Activated CD4-positive, alpha-beta T cell treated with anti-CD3 and anti-CD28 coated beads for 36 hours (primary cell): ENCODE data around the gene MCEMP1. TPM values are rescaled to one million over a fixed set of nuclear protein-coding genes. Genes with fewer than 3 reads are reported as not detected.
A peak's percentile ranks its signal among the peaks of the same experiment; 100 is the strongest.

Experiments
- ATAC-seq: fragments of 200-7000 bp; cut with Tn5 transposase; one replicate; pipeline ENCODE4 v1.10.0; 2021; ENCODE audit warnings: mild to moderate bottlenecking, moderate library complexity
- CTCF ChIA-PET: fragments of 350-600 bp; sonication (Branson Sonifier 250); formaldehyde crosslinking; loops from one replicate; lab custom pipeline; 2021; ENCODE audit warnings: antibody characterized with exemption; lab: Charles Lee
- POLR2A ChIA-PET: fragments of 350-600 bp; sonication (Branson Sonifier 250); formaldehyde crosslinking; loops from one replicate; lab custom pipeline; 2021; ENCODE audit warnings: antibody characterized with exemption, inconsistent platforms; lab: Charles Lee
- DNase-seq: peaks from one replicate; pipeline ENCODE4 v3.0.0-alpha.2; 2020
- H3K27ac Mint-ChIP-seq: one replicate; pipeline ENCODE4 v1.8.0; 2021; ENCODE audit warnings: mixed read lengths
- H3K27me3 Mint-ChIP-seq: one replicate; pipeline ENCODE4 v1.8.0; 2021; ENCODE audit warnings: mixed read lengths
- H3K36me3 Mint-ChIP-seq: one replicate; pipeline ENCODE4 v1.8.0; 2021; ENCODE audit warnings: low read depth, mixed read lengths
- H3K4me1 Mint-ChIP-seq: one replicate; pipeline ENCODE4 v1.8.0; 2021; ENCODE audit warnings: mixed read lengths
- H3K4me3 Mint-ChIP-seq: one replicate; pipeline ENCODE4 v1.8.0; 2021; ENCODE audit warnings: mild to moderate bottlenecking, moderate library complexity, mixed read lengths
- H3K9me3 Mint-ChIP-seq: one replicate; pipeline ENCODE4 v1.8.0; 2021; ENCODE audit warnings: low read depth, mixed read lengths
- intact Hi-C, 2 experiments: fragments of 100-400 bp; cut with DNase I in 1 of 2; cut with micrococcal nuclease in 1 of 2; formaldehyde crosslinking; loops; one replicate each; pipeline versions ENCODE4 v1.14.2 to v1.15.1; 2022 to 2024; cut with DNase I, micrococcal nuclease
- total RNA-seq, 2 experiments: library from RNA; stranded (reverse); gene quantifications; one replicate each; pipeline ENCODE4 v1.2.3, GENCODE V29; 2021

MCEMP1 gene
- not detected for total RNA-seq

GRCh38 chr19:7676854-7677253 lies at the start of gene MCEMP1:
Gene MCEMP1 (plus strand): TSS chr19:7677090. CDS start chr19:7677121, 31 bp downstream.
- CTCF ChIA-PET, result interaction anchor here (0.6 to 1.4 kb wide), 3 partner anchors 109 to 218 kb away, joined by 3 to 7 read pairs (median 4); no protein-coding TSS in a partner anchor
- Mint-ChIP-seq H3K36me3 (peaks cover 3% of the 10 kb centered on the region), H3K27me3 (peaks cover 25% of the 10 kb centered on the region), H3K9me3 (no peaks in the 10 kb centered on the region), H3K4me3 (no peak within 1 kb of the TSS), H3K27ac (no peak within 1 kb of the TSS), H3K4me1 (peaks cover 51% of the 10 kb centered on the region)
- POLR2A ChIA-PET, result interaction anchor here (0.5 kb wide), 1 partner anchor 895 kb away, joined by 3 read pairs; no protein-coding TSS in a partner anchor
- no peak for ATAC-seq
- intact Hi-C loops, result no loop called here
- no peak for DNase-seq

DNA sequence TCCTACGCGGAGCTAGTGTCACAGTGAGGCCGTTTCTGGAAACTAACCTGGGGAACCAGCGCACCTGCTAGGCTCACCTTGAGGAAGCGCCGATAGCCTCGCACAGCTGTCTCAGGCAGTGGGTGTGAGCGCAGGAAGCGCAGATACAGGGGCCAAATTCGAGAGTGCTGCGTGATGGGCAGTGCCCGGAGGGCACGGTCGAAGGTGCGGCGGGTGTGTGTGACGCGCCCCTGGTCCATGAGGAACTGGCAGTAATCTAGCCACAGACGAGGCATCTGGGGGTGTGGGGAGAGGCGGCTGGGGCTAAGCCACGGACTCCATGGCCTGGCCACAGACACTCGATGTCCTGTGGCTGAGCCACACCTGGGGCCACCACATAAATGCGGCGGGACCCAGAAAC lies 49.7 kb upstream of the MCEMP1 start:
- Mint-ChIP-seq H3K4me3 (no peak overlapping the region), H3K27me3 (no peaks in the 10 kb centered on the region), H3K36me3 (peaks cover 28% of the 10 kb centered on the region), H3K27ac (no peak overlapping the region), H3K4me1 (peaks cover 32% of the 10 kb centered on the region), H3K9me3 (no peaks in the 10 kb centered on the region)
- ATAC-seq (no peak), DNase-seq (no peak)
- intact Hi-C loops, result loop anchor here in 1 of 2 experiments (5.0 kb wide), 1 partner anchor 1255 kb away; the partner anchor contains the start of gene ALKBH7
- POLR2A ChIA-PET, result interaction anchor here (0.6 kb wide), 2 partner anchors 40 to 277 kb away, joined by 3 to 4 read pairs; partner anchors contain the start of gene MAP2K7
- CTCF ChIA-PET, result interaction anchor here (1.1 kb wide), 1 partner anchor 59 kb away, joined by 3 read pairs; no protein-coding TSS in a partner anchor

GRCh38 chr19:7628589-7629311 lies 48.1 kb upstream of the MCEMP1 start:
- CTCF ChIA-PET, result interaction anchor here (1.2 to 1.9 kb wide), 4 partner anchors 24 to 288 kb away, joined by 4 to 14 read pairs (median 6); partner anchors contain the start of gene TRAPPC5
- no peak for ATAC-seq
- intact Hi-C loops, result loop anchor here (1.0 to 5.0 kb wide), 14 partner anchors 9 to 1256 kb away; partner anchors contain the start of genes STXBP2 (in 2 of the 2), ALKBH7 (in 1 of the 2), MAP2K7 (in 1 of the 2) and MCOLN1 (in 1 of the 2)

DNA sequence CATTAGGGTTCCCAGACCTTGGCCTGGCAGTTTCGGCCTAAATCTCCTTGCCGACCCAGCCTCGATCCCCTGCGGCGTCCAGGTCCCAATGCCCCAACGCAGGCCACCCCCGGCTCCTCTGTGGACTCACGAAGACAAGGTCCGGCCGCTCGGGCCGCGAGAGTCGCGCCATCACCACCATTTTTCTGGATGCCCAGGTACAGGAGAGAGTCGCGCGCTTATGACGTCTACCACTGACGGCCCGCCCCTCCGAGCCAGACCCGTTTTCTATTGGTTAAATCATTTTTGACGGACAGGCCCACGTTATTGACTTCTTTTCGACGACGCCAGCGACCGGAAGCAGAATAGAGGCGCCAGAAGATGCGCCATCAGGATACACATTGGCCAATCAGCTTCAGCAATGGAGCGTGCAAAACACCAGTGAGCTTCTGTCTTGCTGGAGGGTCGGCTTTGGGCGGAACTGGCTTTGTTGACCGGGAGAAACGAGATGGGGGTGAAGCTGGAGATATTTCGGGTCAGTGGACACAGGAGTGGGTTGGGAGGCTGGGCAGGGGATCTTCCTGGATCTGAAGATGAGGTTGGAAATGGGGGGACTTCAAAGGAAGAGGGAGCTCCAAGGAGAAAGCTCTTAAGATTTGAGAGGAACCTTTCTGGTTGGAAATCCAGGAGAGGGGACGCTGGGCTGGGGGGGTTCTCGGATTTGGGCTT lies 47.4 kb upstream of the MCEMP1 start, which contains the start of the genes PET100 and XAB2:
TSS of gene PET100 (plus strand) at position 447 of the 708 bp plus-strand sequence. CDS start at position 488, 41 bp downstream.
TSS of gene XAB2 (minus strand) at position 199 of the 708 bp plus-strand sequence. CDS start at position 181, 18 bp downstream.
- H3K27me3 Mint-ChIP-seq, result no peaks in the 10 kb centered on the region
- ATAC-seq (peak; percentile 99), DNase-seq (peak; percentile 97)
- peak within 1 kb of the TSS; percentile 97 for H3K27ac Mint-ChIP-seq
- POLR2A ChIA-PET, result interaction anchor here (1.0 to 1.2 kb wide), 5 partner anchors 9 to 314 kb away, joined by 3 to 6 read pairs (median 4); partner anchors contain the start of gene TIMM44
- CTCF ChIA-PET, result interaction anchor here (1.2 to 1.9 kb wide), 5 partner anchors 23 to 289 kb away, joined by 4 to 14 read pairs (median 5); partner anchors contain the start of gene TRAPPC5
- peak within 1 kb of the TSS; percentile 88 for H3K4me3 Mint-ChIP-seq
- intact Hi-C loops, result loop anchor here (1.0 to 5.0 kb wide), 14 partner anchors 8 to 1257 kb away; partner anchors contain the start of genes STXBP2 (in 2 of the 2), ALKBH7 (in 1 of the 2), MAP2K7 (in 1 of the 2) and MCOLN1 (in 1 of the 2)
- H3K9me3 Mint-ChIP-seq, result no peaks in the 10 kb centered on the region
- H3K36me3 Mint-ChIP-seq, result peaks cover 26% of the 10 kb centered on the region
- peaks cover 32% of the 10 kb centered on the region for H3K4me1 Mint-ChIP-seq

More at GRCh38 chr19:7628589-7629311, 48.1 kb upstream of the MCEMP1 start:
- Mint-ChIP-seq H3K4me1 (peaks cover 32% of the 10 kb centered on the region), H3K36me3 (peaks cover 26% of the 10 kb centered on the region), H3K4me3 (peak overlapping the region; percentile 88), H3K9me3 (no peaks in the 10 kb centered on the region), H3K27ac (peak overlapping the region; percentile 97), H3K27me3 (no peaks in the 10 kb centered on the region)
- no peak for DNase-seq
- POLR2A ChIA-PET, result interaction anchor here (0.6 to 1.2 kb wide), 5 partner anchors 9 to 315 kb away, joined by 3 to 6 read pairs (median 3); partner anchors contain the start of gene TIMM44

GRCh38 chr19:7631577-7631976 lies 45.3 kb upstream of the MCEMP1 start:
- no peak overlapping the region for H3K27ac Mint-ChIP-seq
- no peaks in the 10 kb centered on the region for H3K27me3 Mint-ChIP-seq
- DNase-seq, result no peak
- no peak for ATAC-seq
- CTCF ChIA-PET, result no interaction called here
- H3K4me1 Mint-ChIP-seq, result peaks cover 38% of the 10 kb centered on the region
- POLR2A ChIA-PET, result no interaction called here
- H3K36me3 Mint-ChIP-seq, result peaks cover 26% of the 10 kb centered on the region
- no peak overlapping the region for H3K4me3 Mint-ChIP-seq
- intact Hi-C loops, result no loop called here
- no peaks in the 10 kb centered on the region for H3K9me3 Mint-ChIP-seq

- ATAC-seq, result no peak
Measured at GRCh38 chr19:7632340-7633203, 44.3 kb upstream of the MCEMP1 start.

GRCh38 chr19:7633698-7634097 lies 43.2 kb upstream of the MCEMP1 start, which contains the start of gene PCP2:
Gene PCP2 (minus strand): TSS chr19:7633719. CDS start chr19:7633457, 262 bp downstream.
- ChIA-PET POLR2A (no interaction called here), CTCF (interaction anchor here (0.5 kb wide), 1 partner anchor 1123 kb away, joined by 3 read pairs; no protein-coding TSS in a partner anchor)
- no peaks in the 10 kb centered on the region for H3K27me3 Mint-ChIP-seq
- peaks cover 34% of the 10 kb centered on the region for H3K4me1 Mint-ChIP-seq
- ATAC-seq (no peak), DNase-seq (no peak)
- intact Hi-C loops, result no loop called here
- no peak within 1 kb of the TSS for H3K27ac Mint-ChIP-seq
- H3K4me3 Mint-ChIP-seq, result no peak within 1 kb of the TSS
- no peaks in the 10 kb centered on the region for H3K9me3 Mint-ChIP-seq
- H3K36me3 Mint-ChIP-seq, result peaks cover 19% of the 10 kb centered on the region

More at GRCh38 chr19:7632340-7633203, 44.3 kb upstream of the MCEMP1 start:
- no peaks in the 10 kb centered on the region for H3K9me3 Mint-ChIP-seq
- intact Hi-C loops, result no loop called here
- no peak overlapping the region for H3K27ac Mint-ChIP-seq
- ChIA-PET CTCF (interaction anchor here (0.8 kb wide), 1 partner anchor 20 kb away, joined by 3 read pairs; no protein-coding TSS in a partner anchor), POLR2A (no interaction called here)
- H3K4me1 Mint-ChIP-seq, result peaks cover 40% of the 10 kb centered on the region
- no peak overlapping the region for H3K4me3 Mint-ChIP-seq
- H3K27me3 Mint-ChIP-seq, result no peaks in the 10 kb centered on the region
- H3K36me3 Mint-ChIP-seq, result peaks cover 21% of the 10 kb centered on the region
- DNase-seq, result no peak

- H3K4me1 Mint-ChIP-seq, result peaks cover 26% of the 10 kb centered on the region
- DNase-seq, result no peak
- peaks cover 21% of the 10 kb centered on the region for H3K36me3 Mint-ChIP-seq
- POLR2A ChIA-PET, result no interaction called here
- no peaks in the 10 kb centered on the region for H3K27me3 Mint-ChIP-seq
- H3K27ac Mint-ChIP-seq, result peak overlapping the region; percentile 47
- ATAC-seq, result no peak
- CTCF ChIA-PET, result interaction anchor here (1.7 kb wide), 1 partner anchor 45 kb away, joined by 7 read pairs; the partner anchor contains the start of gene TRAPPC5
- H3K9me3 Mint-ChIP-seq, result peaks cover 7% of the 10 kb centered on the region
- peak overlapping the region; percentile 78 for H3K4me3 Mint-ChIP-seq
- intact Hi-C loops, result loop anchor here in 1 of 2 experiments (2.0 kb wide), 1 partner anchor 233 kb away; no protein-coding TSS in a partner anchor
Measured at GRCh38 chr19:7635670-7636069, 41.2 kb upstream of the MCEMP1 start.

DNA sequence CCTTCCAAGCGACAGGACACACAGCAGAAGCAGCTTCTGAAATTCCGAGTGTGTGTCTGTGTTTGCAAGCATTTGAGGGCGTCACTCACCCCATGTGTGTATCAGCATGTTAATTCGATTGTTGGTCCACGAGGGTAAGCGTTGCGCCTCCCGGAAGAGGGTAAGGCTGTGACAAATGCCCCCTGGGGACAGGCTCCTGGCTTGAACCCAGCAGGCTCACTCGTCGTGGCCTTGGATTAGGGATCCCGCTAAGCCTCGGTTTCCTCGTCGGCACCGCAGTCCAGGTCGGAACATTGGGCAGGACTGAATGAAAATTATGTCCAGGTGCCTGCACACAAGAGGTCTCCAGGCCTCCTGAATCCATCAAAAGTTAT lies 40.6 kb upstream of the MCEMP1 start:
- ATAC-seq (no peak), DNase-seq (no peak)
- H3K9me3 Mint-ChIP-seq, result peaks cover 7% of the 10 kb centered on the region
- peaks cover 21% of the 10 kb centered on the region for H3K36me3 Mint-ChIP-seq
- H3K27me3 Mint-ChIP-seq, result no peaks in the 10 kb centered on the region
- peak overlapping the region; percentile 78 for H3K4me3 Mint-ChIP-seq
- H3K27ac Mint-ChIP-seq, result peak overlapping the region; percentile 86
- ChIA-PET POLR2A (no interaction called here), CTCF (interaction anchor here (1.7 kb wide), 1 partner anchor 45 kb away, joined by 7 read pairs; the partner anchor contains the start of gene TRAPPC5)
- intact Hi-C loops, result loop anchor here in 1 of 2 experiments (2.0 kb wide), 1 partner anchor 232 kb away; no protein-coding TSS in a partner anchor
- peaks cover 22% of the 10 kb centered on the region for H3K4me1 Mint-ChIP-seq
